ENCODE data around the gene FZD10. TPM values are rescaled to one million over a fixed set of nuclear protein-coding genes. Genes with fewer than 3 reads are reported as not detected.

Gene FZD10
- total RNA-seq, 4 donors from 2014 or later, result 1.2 to 4.7 (median 2.5) TPM

DNA sequence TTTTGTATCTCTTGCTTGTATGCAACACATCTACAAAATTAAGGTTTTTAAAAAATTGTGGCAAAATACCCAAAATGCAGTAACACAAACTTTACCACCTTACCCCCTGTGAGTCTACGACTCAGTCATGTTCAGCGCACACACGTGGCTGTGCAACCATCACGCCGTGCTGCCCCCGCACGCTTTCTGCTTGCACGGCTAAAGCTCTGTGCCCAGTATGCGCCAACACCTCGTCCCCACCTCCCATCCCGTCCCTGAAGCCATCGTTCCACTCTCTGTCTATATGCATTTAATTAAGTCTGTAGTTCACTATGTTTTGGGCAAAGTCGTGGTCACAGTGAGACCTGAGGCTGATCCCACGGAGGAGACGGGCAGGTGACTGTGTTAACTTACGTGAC lies 36.4 kb downstream of the FZD10 start:
- intact Hi-C loops (cut with DNase I), result no loop called here
- 83 to 85% methylated on average over 16 of the region's 16 CpGs for WGBS, 2 donors
- no peak overlapping the region for H3K27ac ChIP-seq
- no peaks in the 10 kb centered on the region for H3K4me1 ChIP-seq
- no peak for DNase-seq
- TF ChIP-seq POLR2A (IDR thresholded peaks at IDR 0.05) (no peak), CTCF (IDR thresholded peaks at IDR 0.05) (no peak)
- no peaks in the 10 kb centered on the region for H3K9me3 ChIP-seq
- H3K36me3 ChIP-seq, result no peaks in the 10 kb centered on the region
- H3K27me3 ChIP-seq, result no peaks in the 10 kb centered on the region
- no peak overlapping the region for H3K4me3 ChIP-seq (replicated peaks in 1 of 3)

DNA sequence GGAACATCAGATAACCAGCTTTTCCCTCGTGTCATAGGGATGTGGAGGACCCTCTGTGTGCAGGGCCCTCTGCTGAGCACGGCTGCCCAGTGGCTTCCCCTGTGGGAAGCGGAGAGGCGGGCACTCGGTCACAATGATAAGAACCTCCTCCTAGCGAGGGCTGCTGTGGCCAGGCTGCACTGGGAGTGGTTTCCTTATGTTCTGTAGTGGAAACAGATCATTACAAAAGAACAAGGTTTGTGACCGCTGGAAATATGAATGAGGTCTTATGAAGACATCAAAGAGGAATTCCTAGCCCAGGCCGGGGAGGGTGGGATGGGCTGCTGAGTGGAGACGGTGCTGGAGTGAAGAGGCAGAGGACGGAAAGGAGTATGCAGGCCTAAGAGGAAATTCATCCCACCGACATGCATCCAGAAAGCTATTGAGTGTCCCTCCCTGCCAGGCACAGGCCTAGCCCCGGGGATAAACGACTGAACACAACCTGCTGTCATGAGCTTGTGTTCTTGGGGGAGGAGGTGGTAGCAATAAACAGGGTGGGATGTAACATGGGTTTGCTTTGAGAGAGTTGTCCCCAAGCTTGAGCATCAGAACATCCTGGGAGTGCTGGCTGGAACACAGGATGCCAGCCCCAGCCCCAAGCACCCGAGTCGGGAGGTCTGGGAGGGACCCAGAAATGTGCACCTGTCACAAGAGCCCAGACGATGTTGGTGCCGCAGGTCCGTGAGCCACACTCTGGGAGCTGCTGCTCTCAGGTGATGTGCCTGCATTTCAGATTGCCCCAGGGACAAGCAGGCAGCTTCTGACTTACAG lies 37.5 kb downstream of the FZD10 start:
- Histone ChIP-seq H3K4me1 (no peaks in the 10 kb centered on the region), H3K27ac (no peak overlapping the region), H3K9me3 (no peaks in the 10 kb centered on the region), H3K36me3 (no peaks in the 10 kb centered on the region), H3K4me3 (replicated peaks in 1 of 3) (no peak overlapping the region), H3K27me3 (no peaks in the 10 kb centered on the region)
- intact Hi-C loops (cut with DNase I), result no loop called here
- TF ChIP-seq POLR2A (IDR thresholded peaks at IDR 0.05), result no peak
- no peak for TF ChIP-seq CTCF (IDR thresholded peaks at IDR 0.05)
- WGBS, 2 donors, result 54 to 55% methylated on average over 16 to 18 of the region's 18 CpGs
- no peak for DNase-seq

DNA sequence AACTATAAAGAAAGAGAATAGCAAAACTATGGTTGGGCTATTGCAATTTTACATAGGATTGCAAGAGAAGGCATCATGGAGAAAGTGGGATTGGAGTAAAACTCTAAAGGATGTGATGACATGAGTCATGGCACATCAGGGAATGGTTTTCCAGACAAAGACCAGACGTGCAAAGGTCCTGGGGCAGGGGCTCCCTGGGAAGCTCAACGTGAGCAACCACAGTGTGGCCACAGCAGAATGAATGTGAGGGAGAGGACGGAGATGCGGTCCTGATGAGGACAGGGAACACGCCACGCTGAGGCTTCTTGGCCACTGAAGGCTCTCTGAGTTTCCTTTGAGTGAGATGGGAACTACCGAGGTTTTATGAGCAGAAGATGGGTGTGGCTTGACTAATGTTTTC lies 38.2 kb downstream of the FZD10 start:
- TF ChIP-seq POLR2A (IDR thresholded peaks at IDR 0.05) (no peak), CTCF (IDR thresholded peaks at IDR 0.05) (no peak)
- Histone ChIP-seq H3K4me3 (replicated peaks in 1 of 3) (no peak overlapping the region), H3K27me3 (no peaks in the 10 kb centered on the region), H3K9me3 (no peaks in the 10 kb centered on the region), H3K27ac (no peak overlapping the region), H3K4me1 (no peaks in the 10 kb centered on the region), H3K36me3 (no peaks in the 10 kb centered on the region)
- 87 to 90% methylated on average over 7 of the region's 7 CpGs for WGBS, 2 donors
- intact Hi-C loops (cut with DNase I), result no loop called here
- no peak for DNase-seq

- intact Hi-C loops (cut with DNase I), result no loop called here
- no peaks in the 10 kb centered on the region for H3K4me1 ChIP-seq
- TF ChIP-seq CTCF (IDR thresholded peaks at IDR 0.05) (no peak), POLR2A (IDR thresholded peaks at IDR 0.05) (no peak)
- no peak overlapping the region for H3K4me3 ChIP-seq (replicated peaks in 1 of 3)
- H3K36me3 ChIP-seq, result no peaks in the 10 kb centered on the region
- WGBS, 2 donors, result 95% methylated on average over 8 of the region's 8 CpGs
- H3K27ac ChIP-seq, result no peak overlapping the region
- DNase-seq, result no peak
- no peaks in the 10 kb centered on the region for H3K27me3 ChIP-seq
- H3K9me3 ChIP-seq, result no peaks in the 10 kb centered on the region
Measured at GRCh38 chr12:130201037-130201436, 38.8 kb downstream of the FZD10 start.

GRCh38 chr12:130202201-130202600 lies 39.9 kb downstream of the FZD10 start:
- H3K4me1 ChIP-seq, result no peaks in the 10 kb centered on the region
- no peaks in the 10 kb centered on the region for H3K36me3 ChIP-seq
- no peak for DNase-seq
- no peak overlapping the region for H3K4me3 ChIP-seq (replicated peaks in 1 of 3)
- no peaks in the 10 kb centered on the region for H3K9me3 ChIP-seq
- 77% methylated on average over 6 of the region's 6 CpGs for WGBS, 2 donors
- TF ChIP-seq CTCF (IDR thresholded peaks at IDR 0.05) (no peak), POLR2A (IDR thresholded peaks at IDR 0.05) (no peak)
- H3K27me3 ChIP-seq, result no peaks in the 10 kb centered on the region
- intact Hi-C loops (cut with DNase I), result no loop called here
- H3K27ac ChIP-seq, result no peak overlapping the region

All from thyroid gland (tissue), 4 donors.